SW 1271 (cell line): ENCODE measurements around the gene LEO1.
A peak's percentile ranks its signal among the peaks of the same experiment; 100 is the strongest.

ENCODE experiments used
- DNase-seq, 2 experiments: peaks; one replicate each; lab custom pipeline; 2025; lab: John Stamatoyannopoulos, UW

Gene LEO1

DNA sequence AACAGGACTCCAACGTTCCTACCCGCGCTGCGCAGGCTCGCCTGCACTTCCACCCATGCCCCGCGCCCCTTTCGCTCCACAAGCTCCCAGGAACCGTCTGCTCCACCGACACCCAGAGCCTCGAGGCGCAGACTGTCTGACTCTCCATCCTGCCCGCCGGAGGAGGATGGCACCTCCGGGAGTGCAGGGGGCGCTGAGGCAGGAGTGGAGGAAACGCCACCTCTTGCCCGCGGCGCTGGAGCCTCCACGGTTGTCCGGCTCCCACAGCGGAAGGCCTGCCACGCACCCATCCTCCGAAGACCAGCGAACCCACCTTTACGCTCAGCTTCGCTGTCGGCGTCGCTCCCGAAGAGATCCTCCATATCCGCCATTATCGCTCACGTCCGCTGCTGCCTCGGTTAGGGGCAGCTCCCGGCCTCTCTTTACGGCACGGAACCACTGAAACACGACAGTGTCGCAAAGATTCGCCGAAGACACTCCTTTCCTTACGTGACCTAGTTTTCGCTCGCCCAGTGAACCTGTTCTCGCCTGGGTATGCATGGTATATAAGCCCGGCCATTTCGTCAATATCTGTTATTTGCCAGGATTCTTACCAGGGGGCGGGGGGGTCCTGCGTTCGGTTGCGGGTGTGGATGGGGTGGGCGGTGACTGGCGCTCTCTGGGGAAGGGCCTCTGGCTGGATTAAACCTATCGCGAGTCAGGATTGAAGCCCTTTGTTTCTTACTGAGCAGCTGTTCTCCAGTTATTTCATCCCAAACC, at the start of gene LEO1:
Gene LEO1 (minus strand): TSS at position 404 of the 759 bp plus-strand sequence. CDS start 33 bp downstream, at position 371.
- DNase-seq, result peak; percentile 84 to 96

DNA sequence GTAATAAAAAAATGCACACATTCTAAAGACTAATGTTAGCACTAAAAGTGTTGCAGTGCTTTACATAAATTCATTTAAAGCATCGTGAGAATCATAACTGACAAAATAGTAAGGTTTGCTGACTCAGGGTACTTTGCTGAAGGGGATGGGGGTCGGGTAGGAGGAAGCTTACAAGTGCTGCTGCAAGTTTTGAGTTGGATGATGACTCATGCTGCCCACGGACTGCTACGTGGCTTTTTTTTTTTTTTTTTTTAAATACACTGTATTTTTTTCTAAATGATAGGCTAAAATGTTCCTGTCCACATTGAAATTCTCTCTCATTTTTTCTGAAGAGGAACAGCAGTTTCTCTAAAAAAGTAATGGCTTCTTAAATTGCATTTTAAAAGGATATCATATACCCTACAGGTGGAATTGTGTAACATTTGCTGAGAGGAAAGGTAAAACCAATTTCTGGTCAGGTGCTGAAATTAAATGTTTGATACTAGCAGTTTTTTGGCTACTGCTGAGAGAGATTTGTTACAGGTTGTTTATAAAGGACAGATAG, 49.6 kb upstream of the LEO1 start:
- DNase-seq, result peak in 1 of 2 experiments; percentile 61

DNA sequence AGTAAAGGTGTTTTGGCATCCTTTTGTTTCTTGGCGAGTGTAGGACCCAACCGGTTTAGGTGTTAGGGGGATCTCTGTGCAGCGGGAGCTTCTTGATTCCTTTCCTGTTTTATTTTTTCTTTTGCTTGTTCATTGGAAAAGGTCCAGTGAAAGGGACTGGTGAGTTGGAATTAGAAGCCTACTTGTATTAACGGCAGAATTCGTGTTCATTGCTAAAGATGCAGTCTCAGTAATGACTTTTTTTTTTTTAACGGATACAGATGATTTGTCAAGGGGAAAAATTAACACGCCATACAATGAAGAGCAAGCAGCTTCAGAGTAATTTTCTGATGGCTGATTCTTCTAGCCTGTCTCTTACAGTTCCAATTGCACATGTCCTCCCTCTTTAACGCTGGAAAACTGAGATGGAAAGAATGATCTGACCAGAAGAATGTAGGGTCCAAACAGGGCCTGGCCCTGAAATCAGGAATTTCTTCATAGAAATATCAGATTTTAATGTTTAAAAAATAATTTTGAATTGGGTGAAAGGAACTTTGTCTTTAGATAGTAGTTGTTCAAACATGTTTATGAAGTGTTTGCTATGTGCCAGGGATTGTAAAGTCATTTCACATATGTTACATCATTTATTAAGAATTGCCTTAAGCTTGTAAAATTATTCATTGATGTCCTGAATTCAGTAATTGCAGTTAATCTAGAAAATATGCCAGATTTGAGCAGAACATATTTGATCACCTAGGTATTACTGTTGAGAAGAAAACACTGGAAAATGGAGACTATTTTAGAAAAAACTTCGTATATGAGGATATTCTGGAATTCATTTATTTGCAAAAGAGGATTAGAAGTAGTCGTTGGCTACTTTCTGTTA, 48.9 kb upstream of the LEO1 start:
- DNase-seq, result peak in 1 of 2 experiments; percentile 51

DNA sequence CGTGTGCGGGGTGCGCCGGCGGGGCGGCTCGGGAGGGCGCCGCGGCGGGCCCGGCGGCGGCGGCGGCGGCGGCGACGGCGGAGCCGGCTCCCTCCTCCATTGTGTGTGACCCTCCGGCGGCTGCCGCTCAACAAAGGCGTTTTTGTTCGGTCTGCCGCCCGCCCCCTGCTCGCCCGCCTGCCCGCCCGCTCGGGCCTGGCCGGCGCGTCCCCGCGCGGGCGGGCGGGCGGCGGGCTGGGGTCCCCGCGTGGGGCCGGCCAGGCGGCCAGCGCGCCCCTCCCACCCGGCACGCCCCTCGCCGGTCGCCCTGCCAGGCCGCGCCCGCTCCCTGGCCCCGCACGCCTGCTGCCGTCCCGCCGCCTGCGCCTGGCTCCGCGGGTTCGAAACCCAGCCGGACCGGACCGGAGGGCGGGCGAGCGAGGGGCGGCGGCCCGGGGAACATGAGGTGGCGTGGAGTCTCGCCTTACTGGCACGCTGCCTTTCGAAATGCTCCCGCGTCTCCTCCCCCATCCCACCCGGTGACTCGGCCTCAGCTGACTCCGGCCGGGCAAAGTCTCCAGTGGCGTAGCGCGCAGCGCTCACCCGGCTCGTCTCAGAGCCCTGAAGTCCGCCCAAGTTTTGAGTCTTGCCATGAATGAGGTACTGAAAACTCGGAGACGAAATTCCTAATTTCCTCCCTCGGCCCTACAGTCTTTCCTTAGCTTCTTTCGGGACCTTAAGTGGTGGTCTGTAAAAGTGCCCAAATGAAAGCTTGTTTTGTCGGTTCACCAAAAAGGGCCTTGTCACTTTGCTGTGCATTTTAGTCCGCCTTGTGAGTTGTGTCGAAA, 48.0 kb upstream of the LEO1 start:
- DNase-seq, result peak; percentile 13 to 51

DNA sequence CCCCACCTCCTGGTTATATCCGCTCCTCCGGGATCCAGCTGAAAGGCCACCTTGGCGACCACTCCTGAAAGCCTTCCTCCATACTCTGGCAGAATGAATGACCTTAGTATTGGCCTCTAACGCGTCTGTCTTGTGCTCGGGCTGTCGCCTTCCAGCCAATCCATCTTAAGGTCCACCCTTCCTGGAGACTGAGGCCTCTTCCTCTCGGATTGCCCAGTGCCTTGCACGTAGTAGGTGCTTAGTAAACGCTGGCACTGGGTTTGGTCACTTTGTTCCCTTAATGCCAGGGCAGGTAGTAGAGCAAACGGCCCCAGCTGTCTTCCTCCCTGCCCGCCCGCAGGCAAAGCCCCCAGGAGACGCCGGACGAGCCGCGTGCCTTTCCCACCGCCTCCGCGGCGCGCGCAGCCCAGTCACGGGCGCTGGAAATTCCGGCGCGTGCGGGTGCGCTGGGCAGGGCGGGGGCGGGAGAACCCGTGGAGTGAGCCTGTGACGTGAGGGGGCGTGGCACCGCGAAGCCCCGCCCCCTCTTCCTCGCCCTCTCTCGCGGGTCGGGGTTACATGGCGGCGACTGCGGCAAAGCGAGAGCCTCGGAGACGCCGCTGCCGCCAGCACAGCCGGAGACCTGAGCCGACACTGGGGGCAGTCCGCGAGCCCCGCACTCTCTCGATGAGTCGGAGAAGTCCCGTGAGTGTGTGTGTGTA, 47.3 kb upstream of the LEO1 start, which contains the start of gene MAPK6:
Gene MAPK6 (plus strand): TSS at position 527 of the 701 bp plus-strand sequence. CDS start 27,242 bp downstream, outside the sequence.
- peak; percentile 28 to 80 for DNase-seq

DNA sequence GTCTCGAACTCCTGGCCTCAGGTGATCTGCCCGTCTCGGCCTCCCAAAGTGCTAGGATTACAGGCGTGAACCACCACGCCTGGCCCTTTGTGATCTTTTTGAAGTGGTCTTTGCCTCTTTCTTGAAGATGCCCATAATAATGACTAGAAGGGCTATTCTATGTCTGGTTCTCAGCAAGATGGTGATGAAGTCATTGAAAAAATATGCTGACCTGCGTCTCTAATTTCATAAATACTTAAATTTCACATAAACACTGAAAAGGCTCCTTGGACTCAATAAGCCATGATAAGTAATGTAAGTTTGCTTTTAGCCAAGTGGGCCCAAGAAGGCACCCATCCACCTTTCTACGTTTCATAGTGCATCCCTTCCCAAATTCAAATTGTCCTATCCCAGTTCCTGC, 46.7 kb upstream of the LEO1 start:
- DNase-seq, result no peak

DNA sequence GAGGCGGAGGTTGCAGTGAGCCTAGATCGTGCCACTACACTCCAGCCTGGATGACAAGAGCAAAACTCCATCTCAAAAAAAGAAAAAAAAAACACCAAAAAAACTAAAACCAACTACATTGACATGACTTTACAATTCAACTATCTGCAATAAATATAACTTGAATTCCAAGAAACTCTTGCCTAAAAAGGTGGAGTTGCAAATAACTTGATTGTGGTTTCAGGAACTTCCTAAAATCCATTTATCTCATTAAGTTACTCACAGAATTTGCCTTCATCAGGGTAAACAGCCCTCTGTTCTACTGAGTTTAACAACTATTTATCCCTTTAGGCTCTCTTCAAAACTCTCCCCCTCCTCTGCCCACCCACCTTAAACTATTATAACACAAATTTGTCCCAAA, 44.7 kb upstream of the LEO1 start:
- no peak for DNase-seq

DNA sequence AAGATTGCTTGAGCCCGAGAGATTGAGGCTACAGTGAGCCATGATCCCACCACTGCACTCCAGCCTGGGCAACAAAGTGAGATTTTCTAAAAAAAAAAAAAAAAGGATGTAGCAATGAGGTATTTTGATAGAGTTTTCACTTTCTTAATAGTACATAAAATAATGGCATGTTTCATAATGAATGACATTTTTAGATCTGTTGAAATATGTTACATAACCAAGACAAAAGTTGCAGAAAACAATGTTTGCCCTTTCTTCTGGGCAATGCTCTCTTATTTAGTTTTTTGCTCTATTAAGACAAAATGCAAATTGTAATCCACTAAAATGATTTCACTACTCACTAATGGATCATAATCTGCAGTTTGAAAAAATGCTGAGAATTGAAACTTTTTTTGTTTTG, 43.0 kb upstream of the LEO1 start:
- no peak for DNase-seq

DNA sequence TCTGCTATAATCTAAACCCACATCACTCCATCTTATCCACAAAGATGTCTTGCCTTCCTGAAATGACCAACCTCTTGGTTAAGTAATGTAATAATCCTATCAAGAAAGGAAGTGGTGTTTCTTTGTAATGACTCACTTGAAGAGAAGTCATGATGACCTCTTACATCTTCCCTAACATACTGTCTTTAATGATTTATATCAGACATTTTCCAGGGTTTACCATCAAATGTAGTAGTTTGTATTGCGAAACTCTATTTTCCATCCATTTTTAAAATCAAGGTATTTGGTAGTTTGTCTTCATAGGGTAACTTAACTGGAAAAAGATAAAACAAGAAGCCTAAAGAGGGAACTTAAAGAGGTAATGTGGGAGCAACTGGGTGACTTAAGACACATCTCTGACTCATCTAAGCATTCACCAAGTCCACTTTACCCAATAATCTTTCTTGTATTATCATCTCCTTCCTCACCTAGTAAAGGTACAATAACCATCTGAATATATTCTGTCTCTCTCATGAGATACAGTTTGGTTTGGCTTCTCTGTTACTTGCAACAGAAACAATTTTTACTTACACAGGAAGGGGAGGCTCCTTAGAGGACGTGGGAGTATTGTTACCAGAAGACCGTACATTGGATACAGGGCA, 41.7 kb upstream of the LEO1 start:
- DNase-seq, result no peak

DNA sequence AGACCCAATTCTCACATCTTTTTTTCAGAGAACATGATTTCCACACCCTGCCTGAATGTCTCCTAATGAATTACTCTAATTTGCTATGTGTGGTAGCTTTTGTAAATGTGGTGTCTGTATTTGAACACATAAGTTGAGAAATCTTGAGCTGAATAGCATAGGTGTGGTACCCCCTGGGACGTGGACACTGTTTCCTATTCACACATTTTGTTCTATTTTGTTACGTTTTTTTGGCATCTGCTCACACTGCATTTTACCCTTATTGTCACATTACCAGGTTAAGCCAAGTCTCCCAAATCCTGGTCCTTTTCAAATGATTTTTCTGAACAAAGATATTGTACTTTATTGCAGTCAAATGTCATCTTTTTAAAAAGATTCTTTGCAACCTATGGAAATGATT, 40.6 kb upstream of the LEO1 start:
- DNase-seq, result no peak

DNA sequence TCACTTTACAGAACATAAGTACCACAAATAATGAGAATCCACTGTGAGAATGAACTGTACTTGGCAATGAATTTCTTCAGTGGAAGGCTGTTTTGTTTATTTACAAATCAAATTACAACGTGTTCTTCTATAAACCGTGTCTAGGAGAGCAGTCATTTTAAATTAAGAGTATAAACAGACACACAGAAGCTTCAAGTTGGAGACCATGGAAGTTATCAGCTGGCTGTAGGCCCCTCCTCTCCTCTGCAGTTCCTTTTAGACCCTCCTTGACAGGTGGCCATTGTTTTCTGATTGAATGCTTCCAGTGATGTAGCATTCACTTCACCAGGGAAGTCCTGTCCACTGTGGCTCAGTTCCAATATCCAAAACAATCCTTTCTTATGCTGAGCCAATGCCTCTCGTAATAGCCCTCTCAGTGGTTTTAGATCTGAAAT, 40.1 kb upstream of the LEO1 start:
- no peak for DNase-seq

DNA sequence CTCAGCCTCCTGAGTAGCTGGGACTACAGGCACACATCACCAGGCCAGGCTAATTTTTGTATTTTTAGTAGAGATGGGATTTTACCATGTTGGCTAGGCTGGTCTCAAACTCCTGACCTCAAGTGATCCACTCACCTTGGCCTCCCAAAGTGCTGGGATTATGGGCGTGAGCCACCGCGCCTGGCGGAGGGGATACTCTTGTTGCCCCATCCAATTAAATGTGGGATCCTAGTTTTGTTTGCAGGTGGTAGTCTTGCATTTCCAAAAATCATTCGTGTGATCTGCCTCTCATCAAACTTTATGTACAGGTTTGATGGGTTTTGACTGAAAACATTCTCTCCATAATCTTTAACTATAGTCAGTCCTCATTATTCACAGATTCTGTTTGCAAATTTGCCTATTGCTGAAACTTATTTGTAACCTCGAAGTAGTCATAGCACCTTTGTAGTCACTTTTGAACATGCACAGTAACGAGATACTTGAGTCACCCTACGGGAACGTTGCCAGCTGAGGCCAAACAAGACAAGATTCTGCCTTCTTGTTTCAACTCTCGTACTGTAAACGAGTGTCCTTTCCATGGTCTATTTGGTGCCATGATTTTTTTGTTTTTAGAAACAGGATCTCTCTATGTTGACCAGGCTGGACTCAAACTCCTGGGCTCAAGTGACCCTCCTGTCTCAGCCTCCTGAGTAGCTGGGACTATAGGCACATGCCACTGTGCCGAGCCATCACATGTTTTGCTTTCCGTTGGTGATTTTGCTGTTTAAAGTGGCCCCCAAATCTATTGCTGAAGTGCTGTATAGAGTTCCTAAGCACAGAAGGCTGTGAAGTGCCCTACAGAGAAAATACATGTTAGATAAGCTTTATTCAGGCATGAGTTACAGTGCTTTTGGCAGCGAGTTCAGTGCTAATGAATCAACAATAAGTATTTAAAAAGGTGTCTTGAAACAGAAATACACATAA, 39.3 kb upstream of the LEO1 start:
- no peak for DNase-seq

DNA sequence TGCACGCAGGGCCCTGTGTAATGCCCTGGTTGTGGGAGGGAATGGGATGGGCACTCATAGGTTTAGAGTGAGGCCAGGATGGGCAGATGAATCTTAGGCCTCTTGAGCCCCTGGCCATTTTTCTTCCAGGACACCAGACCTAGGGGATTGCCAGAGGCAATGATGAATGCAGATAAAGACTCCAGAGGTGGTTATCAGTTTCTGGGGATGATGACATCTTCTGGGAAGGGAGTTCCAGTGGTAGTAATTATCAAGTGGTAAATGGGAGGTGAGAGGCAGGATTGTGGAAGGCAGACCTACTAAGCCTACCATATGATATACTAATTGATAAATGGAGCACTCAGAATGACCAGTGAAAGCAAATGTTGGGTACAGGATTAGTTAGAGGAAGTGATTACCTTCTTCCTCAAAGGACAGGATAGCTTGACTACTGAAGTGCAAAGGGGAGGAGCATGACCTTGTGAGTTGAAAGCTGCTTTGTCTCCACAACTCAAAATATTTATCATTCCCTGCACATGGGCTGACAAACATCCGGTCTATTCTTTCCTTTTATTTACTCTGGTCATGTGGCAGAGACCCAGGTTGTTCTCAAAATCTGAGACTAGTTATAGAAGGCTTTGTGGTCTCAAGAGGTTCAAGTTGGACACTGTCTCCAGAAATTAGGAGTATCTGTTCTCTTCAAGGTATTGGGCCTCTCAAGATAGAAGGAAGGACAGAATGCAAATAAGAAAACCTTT, 37.3 kb upstream of the LEO1 start:
- DNase-seq, result no peak

DNA sequence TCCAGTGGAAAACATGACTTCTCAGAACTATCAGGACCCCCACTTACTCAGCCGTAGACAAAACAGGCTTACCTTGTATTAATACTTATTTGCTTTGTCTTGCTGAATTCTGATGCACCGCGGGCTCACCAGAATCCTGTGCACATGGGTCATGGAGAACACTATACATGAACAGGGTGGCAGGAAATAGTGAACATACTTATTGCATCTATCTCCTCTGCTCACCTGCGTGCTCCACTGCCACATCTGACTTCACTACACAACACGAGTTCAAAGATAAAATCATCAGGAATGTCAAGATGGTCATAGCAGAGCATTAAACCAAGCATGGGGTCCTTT, 36.8 kb upstream of the LEO1 start:
- no peak for DNase-seq

DNA sequence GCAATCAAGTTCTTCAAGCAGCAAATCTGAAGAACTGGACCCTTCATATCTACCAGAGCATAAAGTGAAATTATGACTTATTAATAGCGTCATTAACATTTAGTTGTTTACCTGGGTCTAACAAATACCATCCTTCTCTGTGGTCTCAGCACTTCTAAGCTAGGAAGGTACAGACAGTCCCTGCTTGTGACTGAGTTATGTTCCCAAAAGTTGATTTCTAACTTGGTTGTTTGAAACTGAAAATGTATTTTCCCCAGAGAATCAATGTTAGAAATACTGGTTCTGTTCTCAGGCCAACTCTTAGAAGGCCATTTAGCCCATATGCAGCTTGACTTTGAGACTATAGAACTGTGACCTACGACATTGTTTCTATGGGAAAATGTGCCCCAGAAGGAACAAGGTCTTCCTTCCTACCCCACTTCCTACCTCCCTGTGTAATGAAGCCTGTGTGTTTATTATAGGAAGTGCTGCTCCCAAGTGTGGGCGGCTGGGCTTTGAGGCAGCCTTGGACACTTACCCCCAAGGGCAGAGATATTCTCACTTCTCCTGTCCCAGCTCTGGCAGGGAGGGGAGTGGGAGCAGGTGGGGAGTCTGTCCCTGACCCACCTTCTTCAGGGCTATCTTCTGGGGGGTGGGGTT, 35.2 kb upstream of the LEO1 start:
- no peak for DNase-seq

DNA sequence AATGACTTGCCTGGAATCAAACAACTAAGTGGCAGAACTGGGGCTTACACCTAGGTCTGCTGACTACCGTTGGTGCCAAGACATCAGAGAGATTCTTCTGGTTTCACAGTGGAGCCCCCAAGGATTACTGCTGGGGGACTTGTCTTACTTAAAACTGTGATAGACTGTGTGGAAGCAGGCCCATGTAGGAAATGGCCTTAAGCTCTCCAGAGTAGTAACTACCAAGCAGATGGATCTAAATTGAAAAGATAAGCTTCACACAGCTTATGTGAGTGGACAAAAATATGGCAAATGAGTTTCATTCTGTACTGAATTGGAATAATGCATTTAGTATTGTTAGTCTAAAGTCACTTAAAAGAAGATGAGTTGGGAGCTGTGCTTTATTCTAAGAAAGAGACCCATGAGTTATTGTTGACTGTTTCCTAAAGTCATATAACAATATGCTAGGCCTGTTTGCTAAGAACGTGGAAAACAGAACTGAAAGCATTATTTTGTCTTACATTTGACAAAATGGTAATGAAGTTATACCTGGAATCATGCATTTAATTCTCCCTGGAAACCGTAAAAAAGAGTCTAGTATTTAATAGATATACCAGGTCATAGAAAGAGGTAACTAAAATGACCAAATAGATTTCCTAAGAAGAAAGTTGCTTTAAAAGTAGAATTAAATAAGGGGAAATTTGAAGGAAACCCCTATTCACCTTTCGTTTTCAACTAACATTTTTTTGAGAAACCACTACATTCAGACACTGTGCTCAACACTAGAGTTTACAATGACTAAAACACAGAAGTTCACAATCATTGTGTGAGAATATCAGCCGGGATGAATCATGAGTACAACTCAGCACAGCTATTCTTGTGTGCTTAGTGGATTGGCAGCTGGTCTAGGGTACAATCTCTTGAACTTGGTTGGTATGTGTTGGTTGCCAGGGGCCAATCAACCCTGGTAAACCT, 34.4 kb upstream of the LEO1 start:
- no peak for DNase-seq

DNA sequence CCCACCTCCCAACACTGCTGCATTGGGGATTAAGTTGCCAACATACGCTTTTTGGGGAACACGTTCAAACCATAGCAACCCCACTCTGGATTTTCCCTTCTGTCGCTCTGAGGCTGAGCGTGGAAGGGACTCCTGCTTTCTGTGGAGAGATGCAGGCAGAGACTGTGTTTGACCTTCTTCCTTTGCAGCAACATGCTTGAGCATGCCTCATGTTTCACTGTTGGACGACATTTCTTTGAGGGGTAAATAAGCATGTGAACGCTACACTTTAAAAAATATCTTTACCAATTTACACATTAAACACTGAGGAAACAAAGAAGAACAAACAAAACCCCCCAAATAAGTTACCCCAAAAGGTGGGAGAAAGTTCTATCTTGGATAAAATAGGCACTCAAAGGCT, 33.2 kb upstream of the LEO1 start:
- no peak for DNase-seq
